HEK293T (cell line): Measurements from ENCODE around the gene SSNA1.

Experiments used
- CTCF ChIA-PET: fragments of 350-600 bp; formaldehyde crosslinking; extraction: SDS; loops from one replicate; lab custom pipeline; 2021; ENCODE audit warnings: antibody characterized with exemption, inconsistent platforms; lab: Yijun Ruan, JAX
- POLR2A ChIA-PET: fragments of 350-600 bp; formaldehyde crosslinking; extraction: SDS; loops from one replicate; lab custom pipeline; 2020; ENCODE audit warnings: antibody characterized with exemption, inconsistent platforms; lab: Yijun Ruan, JAX
- DNase-seq: peaks from one replicate; pipeline ENCODE4 v3.0.0; 2012; ENCODE audit warnings: mixed read lengths; ENCODE audit errors: extremely low spot score
- ARNT ChIP-seq: fragments of 450-650 bp; IDR thresholded peaks from 2 replicates; pipeline ENCODE4 v1.6.1; 2017; ENCODE audit warnings: mild to moderate bottlenecking
- BHLHE40 ChIP-seq: fragments of 450-650 bp; IDR thresholded peaks from 2 replicates; pipeline ENCODE4 v1.6.1; 2016; ENCODE audit warnings: mild to moderate bottlenecking, moderate library complexity, borderline replicate concordance
- CTBP1 ChIP-seq: fragments of 450-650 bp; IDR thresholded peaks from 2 replicates; pipeline ENCODE4 v1.6.1; 2016; ENCODE audit warnings: borderline replicate concordance
- ELF4 ChIP-seq: fragments of 450-650 bp; IDR thresholded peaks from 2 replicates; pipeline ENCODE4 v1.6.1; 2017; ENCODE audit warnings: antibody characterized with exemption
- FOXA1 ChIP-seq: fragments of 450-650 bp; IDR thresholded peaks from 2 replicates; pipeline ENCODE4 v1.6.1; 2016; ENCODE audit warnings: mild to moderate bottlenecking
- FOXK2 ChIP-seq: fragments of 450-650 bp; IDR thresholded peaks from 2 replicates; pipeline ENCODE4 v1.6.1; 2016; ENCODE audit warnings: mild to moderate bottlenecking
- FOXM1 ChIP-seq: fragments of 450-650 bp; IDR thresholded peaks from 2 replicates; pipeline ENCODE4 v1.6.1; 2017; ENCODE audit warnings: mild to moderate bottlenecking, borderline replicate concordance
- HDGF ChIP-seq: fragments of 450-650 bp; IDR thresholded peaks from 2 replicates; pipeline ENCODE4 v1.6.1; 2017; ENCODE audit warnings: antibody characterized with exemption, borderline replicate concordance
- L3MBTL2 ChIP-seq: fragments of 450-650 bp; conservative IDR thresholded peaks from 2 replicates; pipeline ENCODE4 v1.6.1; 2016; ENCODE audit warnings: mild to moderate bottlenecking
- LEF1 ChIP-seq: fragments of 450-650 bp; IDR thresholded peaks from 2 replicates; pipeline ENCODE4 v1.6.1; 2017; ENCODE audit warnings: mild to moderate bottlenecking, borderline replicate concordance
- NFRKB ChIP-seq: fragments of 450-650 bp; IDR thresholded peaks from 2 replicates; pipeline ENCODE4 v1.6.1; 2016; ENCODE audit warnings: mild to moderate bottlenecking, moderate library complexity
- PKNOX1 ChIP-seq: fragments of 450-650 bp; IDR thresholded peaks from 2 replicates; pipeline ENCODE4 v1.6.1; 2016
- SP1 ChIP-seq: fragments of 450-650 bp; IDR thresholded peaks from 2 replicates; pipeline ENCODE4 v1.6.1; 2017
- SUZ12 ChIP-seq: fragments of 450-650 bp; IDR thresholded peaks from 2 replicates; pipeline ENCODE4 v1.6.1; 2016; ENCODE audit warnings: mild to moderate bottlenecking
- TARDBP ChIP-seq: fragments of 450-650 bp; IDR thresholded peaks from 2 replicates; pipeline ENCODE4 v1.6.1; 2016
- ZNF384 ChIP-seq: fragments of 450-650 bp; IDR thresholded peaks from 2 replicates; pipeline ENCODE4 v1.6.1; 2016

Gene SSNA1

GRCh38 chr9:137191245-137191644 lies 2.8 kb downstream of the SSNA1 start:
- DNase-seq: no peak
- TF ChIP-seq HDGF (no peak), SUZ12 (no peak)
- POLR2A ChIA-PET: interaction anchor here (1.3 to 2.0 kb wide), 4 partner anchors 10 to 105 kb away, joined by 3 to 6 read pairs (median 4); partner anchors contain the start of genes MAN1B1, NDOR1, TMEM203 and TPRN
- CTCF ChIA-PET: no interaction called here

- TF ChIP-seq L3MBTL2 (no peak), FOXK2 (no peak), HDGF (no peak), CTBP1 (no peak), ZNF384 (no peak), SP1 (no peak), FOXA1 (no peak), NFRKB (no peak), LEF1 (no peak), SUZ12 (no peak), ELF4 (no peak), TARDBP (no peak), BHLHE40 (no peak), ARNT (no peak)
- CTCF ChIA-PET: interaction anchor here (0.6 kb wide), 1 partner anchor 689 kb away, joined by 3 read pairs; no protein-coding TSS in a partner anchor
- POLR2A ChIA-PET: interaction anchor here (1.3 to 2.0 kb wide), 5 partner anchors 9 to 105 kb away, joined by 3 to 6 read pairs (median 5); partner anchors contain the start of genes MAN1B1, NDOR1, TMEM203 and TPRN
These were observed 3.4 kb downstream of the SSNA1 start for GRCh38 chr9:137191691-137192447.

GRCh38 chr9:137192448-137192780 lies 3.9 kb downstream of the SSNA1 start:
- TF ChIP-seq PKNOX1: no peak
- TF ChIP-seq LEF1: no peak
- TF ChIP-seq CTBP1: no peak
- no peak for TF ChIP-seq NFRKB
- TF ChIP-seq ELF4: no peak
- no peak for TF ChIP-seq TARDBP
- TF ChIP-seq SP1: no peak
- TF ChIP-seq FOXK2: no peak
- TF ChIP-seq SUZ12: no peak
- no peak for TF ChIP-seq ZNF384
- TF ChIP-seq HDGF: no peak
- no peak for TF ChIP-seq FOXM1
- no peak for TF ChIP-seq BHLHE40
- no peak for TF ChIP-seq FOXA1
- TF ChIP-seq ARNT: no peak
- no peak for TF ChIP-seq L3MBTL2
- POLR2A ChIA-PET: interaction anchor here (1.5 to 1.7 kb wide), 3 partner anchors 13 to 106 kb away, joined by 4 to 6 read pairs (median 5); partner anchors contain the start of genes MAN1B1, NDOR1 and TMEM203
- CTCF ChIA-PET: interaction anchor here (0.6 kb wide), 1 partner anchor 688 kb away, joined by 3 read pairs; no protein-coding TSS in a partner anchor
- DNase-seq: no peak

More at GRCh38 chr9:137191691-137192447, 3.4 kb downstream of the SSNA1 start:
- no peak for DNase-seq

- no peak for DNase-seq
- ChIA-PET POLR2A (interaction anchor here (1.5 to 1.7 kb wide), 2 partner anchors 63 to 106 kb away, joined by 4 to 5 read pairs; partner anchors contain the start of gene MAN1B1), CTCF (no interaction called here)
- TF ChIP-seq CTBP1 (no peak), FOXM1 (no peak), TARDBP (no peak), PKNOX1 (no peak), HDGF (no peak)
These were observed 4.4 kb downstream of the SSNA1 start for GRCh38 chr9:137192859-137193258.

- DNase-seq: no peak
- TF ChIP-seq SUZ12 (no peak), ZNF384 (no peak), NFRKB (no peak), LEF1 (no peak), CTBP1 (no peak), FOXM1 (no peak), BHLHE40 (no peak), ARNT (no peak), FOXA1 (no peak), PKNOX1 (no peak), HDGF (no peak)
- ChIA-PET POLR2A (interaction anchor here (1.6 to 1.7 kb wide), 2 partner anchors 44 to 64 kb away, joined by 3 to 5 read pairs; no protein-coding TSS in a partner anchor), CTCF (no interaction called here)
These were observed 5.3 kb downstream of the SSNA1 start for GRCh38 chr9:137193771-137194170.

- TF ChIP-seq ZNF384 (no peak), FOXM1 (no peak), LEF1 (no peak), SP1 (no peak), CTBP1 (no peak), ARNT (no peak), BHLHE40 (no peak), PKNOX1 (no peak), TARDBP (no peak), HDGF (no peak), NFRKB (no peak), FOXK2 (no peak)
- ChIA-PET CTCF (no interaction called here), POLR2A (interaction anchor here (0.9 to 1.6 kb wide), 5 partner anchors 21 to 65 kb away, joined by 3 to 9 read pairs (median 4); partner anchors contain the start of gene TUBB4B)
- no peak for DNase-seq
These were observed 5.9 kb downstream of the SSNA1 start for GRCh38 chr9:137194388-137194787.
